Activated T-helper 9 cell treated with anti-CD3 and anti-CD28 coated beads, Interleukin-2, amount 50 U/mL, for 16 hours (primary cell): Measurements from ENCODE around the gene ADRB2.
"Not testable (repeated sequence)": the region's sequence is repeated elsewhere in the genome, so short reads cannot be mapped to it uniquely, and the experiment has no call there.

Source experiments
- DNase-seq: peaks from one replicate; pipeline ENCODE4 v3.0.0-alpha.2; 2020; ENCODE audit warnings: low read depth

The ADRB2 gene

DNA sequence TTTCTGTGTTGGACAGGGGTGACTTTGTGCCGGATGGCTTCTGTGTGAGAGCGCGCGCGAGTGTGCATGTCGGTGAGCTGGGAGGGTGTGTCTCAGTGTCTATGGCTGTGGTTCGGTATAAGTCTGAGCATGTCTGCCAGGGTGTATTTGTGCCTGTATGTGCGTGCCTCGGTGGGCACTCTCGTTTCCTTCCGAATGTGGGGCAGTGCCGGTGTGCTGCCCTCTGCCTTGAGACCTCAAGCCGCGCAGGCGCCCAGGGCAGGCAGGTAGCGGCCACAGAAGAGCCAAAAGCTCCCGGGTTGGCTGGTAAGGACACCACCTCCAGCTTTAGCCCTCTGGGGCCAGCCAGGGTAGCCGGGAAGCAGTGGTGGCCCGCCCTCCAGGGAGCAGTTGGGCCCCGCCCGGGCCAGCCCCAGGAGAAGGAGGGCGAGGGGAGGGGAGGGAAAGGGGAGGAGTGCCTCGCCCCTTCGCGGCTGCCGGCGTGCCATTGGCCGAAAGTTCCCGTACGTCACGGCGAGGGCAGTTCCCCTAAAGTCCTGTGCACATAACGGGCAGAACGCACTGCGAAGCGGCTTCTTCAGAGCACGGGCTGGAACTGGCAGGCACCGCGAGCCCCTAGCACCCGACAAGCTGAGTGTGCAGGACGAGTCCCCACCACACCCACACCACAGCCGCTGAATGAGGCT is at the start of gene ADRB2:
Gene ADRB2 (plus strand): TSS at position 559 of the 686 bp plus-strand sequence. CDS start 221 bp downstream, outside the sequence.
- DNase-seq, result peak; percentile 85

DNA sequence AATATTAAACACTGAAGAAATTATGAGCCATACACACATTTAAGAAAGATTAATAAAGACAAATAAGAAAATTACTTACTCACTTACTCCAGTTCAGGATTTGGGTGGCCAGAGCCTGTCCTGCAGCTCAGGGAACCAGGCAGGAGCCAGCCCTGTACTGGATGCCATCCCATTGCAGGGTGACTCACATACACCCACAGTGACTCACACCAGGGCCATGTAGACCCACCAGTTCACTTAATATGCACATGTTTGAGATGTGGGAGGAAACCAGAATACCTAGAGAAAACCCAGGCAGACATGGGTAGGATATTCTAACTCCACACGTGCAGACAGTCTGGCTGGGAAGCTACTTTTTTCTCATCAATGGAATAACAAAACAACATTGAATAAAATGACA is 49.6 kb upstream of the ADRB2 start:
- peak; percentile 9 for DNase-seq

DNA sequence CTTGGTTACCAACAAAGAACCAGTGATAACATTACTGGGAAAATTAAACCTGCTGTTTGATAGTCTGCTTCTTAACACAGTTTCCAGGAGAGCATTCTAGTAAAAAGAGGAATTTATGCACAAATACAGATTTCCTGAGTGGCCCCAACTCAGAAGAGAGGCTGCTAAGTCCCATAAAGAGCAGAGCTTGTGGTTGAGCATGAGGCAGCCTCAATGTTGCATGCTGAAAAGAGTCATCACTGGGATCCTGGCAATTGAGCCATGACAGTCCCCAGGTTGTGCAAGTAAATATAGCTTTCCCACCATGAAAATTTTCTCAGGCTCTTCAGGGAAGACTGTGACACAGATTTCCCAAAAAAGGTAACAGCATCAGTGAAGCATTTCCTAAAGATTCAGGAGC is 47.5 kb upstream of the ADRB2 start:
- DNase-seq, result no peak

DNA sequence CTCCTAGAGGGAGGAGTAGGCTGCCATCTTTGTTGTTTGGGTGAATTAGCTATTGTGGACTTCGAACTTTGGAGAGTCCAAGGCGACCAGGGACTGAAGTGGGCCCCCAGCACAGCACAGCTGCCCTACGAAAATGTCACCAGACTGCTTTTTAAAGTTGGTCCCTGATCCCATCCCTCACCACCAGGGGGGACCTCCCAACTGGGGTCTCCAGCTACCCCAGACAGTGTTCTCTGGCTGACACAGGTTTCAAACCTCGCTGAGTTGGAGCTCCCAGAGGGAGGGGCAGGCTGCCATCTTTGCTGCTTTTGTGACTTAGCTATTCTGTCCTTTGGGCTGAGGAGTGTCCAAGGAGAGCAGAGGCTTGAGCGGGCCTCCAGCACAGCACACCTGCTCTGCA is 45.7 kb upstream of the ADRB2 start:
- DNase-seq, result no peak

DNA sequence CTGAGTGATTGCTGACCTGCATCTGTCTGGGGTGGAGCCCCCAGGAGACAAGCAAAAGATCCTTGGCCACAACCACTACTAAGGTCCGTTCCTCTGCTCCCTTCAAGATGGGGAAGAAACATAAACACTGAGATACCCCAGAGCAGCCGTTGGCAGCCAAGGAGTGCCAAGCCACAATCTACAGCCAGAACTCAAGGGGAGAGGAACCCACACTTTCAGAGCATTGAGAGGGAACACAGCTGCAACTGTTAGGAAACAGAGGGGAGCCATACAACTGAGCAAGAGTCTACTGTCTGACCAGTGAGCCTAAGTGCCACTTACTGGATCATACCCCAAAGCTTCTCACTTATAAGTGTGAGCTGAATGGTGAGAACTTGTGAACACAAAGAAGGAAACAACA is 44.6 kb upstream of the ADRB2 start:
- no peak for DNase-seq

DNA sequence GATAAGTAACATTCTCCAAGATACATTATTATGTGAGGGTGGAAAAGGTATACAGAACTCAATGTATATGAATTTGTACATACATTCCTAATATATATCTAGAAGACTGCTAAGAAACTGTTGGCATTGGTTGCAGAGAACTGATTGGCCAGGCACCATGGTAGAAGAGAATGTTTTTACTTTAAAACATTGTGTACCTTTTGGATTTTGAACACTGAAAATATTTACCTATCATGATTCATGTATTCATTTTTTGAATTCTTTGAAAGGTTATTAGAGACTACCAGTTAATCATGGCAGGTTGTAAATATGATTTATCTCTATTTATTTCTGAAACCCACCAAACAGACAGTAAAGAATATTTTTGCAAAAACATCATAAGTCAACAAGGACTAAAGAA is 41.2 kb upstream of the ADRB2 start:
- no peak for DNase-seq

DNA sequence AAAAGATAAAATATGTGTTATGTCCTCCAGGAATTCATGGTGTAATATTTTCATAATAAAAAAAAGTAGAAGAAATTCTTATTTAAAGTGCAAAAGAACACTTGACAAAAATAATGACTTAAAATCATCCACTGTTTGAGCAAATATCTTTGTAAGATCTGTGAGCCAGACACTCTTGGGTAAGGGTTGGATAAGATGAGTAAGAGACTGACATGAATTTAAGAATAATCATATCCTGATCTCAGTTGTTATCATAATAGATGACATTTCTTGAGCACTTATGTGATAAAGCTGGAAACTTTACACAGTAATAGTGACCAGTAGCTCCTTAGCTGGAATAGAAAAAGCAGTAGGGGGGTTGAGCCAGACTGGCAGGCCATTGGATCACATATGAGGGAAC is 40.0 kb upstream of the ADRB2 start:
- no peak for DNase-seq

DNA sequence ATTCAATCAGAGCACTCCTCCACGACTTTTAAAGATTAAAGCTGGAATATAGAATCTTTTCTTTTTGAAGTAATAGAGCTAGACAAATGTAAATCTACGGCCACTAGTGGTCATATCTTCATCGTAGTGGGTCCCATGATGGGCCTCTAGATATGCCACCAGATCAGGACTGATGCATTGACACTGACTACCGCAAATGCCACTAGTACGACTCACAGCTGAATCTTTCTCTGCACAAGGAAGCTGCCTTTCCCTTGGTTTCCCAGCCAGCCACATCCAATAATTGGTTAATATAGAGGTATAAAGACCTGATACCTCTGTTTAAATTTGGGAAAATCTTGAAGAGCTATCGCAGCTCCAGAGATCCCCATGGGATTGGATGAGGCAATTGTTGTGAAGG is 37.8 kb upstream of the ADRB2 start:
- DNase-seq, result no peak

DNA sequence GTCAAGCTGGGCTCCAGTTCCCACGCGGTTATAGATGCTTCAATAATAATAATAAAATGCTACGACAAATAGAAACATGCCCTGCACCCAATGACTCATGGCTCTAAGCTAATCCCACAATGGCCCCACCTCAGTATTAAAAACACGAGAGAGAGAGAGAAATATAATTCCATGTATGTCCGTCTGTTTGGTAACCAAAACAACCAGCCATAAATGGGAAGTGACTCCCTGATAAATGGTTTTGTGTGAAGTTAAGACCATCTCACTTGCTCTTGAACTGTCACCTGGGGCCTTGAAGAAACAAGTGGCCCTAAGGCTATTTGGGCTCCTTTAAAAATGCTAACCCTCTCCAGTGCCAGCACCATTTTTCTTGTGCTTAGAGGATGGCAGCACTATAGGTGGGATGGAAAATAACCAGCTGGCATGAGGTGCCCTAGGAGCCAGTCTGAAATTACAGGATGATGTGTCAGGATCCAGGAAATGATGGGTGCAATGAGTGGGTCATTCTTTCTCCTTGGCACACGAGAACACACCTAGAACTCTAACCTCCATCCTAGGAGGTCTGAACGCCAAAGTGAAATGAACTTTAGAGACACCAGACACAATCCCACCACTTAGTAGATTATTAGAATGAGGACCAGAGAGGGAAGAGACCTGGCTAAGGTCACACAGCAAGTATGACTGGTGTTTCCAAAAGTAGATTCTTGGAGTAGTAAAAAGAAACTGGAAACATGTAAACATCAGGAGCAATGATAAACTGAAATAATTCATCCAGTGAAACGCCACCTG is 35.7 kb upstream of the ADRB2 start:
- no peak for DNase-seq

DNA sequence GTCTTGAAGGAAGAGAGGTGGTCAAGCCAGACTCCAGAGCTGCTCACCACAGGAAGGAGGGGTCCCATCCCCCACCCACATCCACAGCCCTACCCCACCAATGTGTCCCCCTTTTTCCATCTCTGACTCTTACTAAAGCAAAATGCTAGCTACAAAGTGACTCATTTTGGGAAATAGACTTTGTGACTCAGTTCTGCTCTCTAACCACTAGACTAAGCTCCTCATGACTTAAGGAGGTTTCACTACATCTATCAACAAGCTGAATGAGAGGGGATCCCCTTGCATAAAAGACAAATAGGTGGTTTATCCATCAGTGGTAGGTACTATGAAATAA is 35.1 kb upstream of the ADRB2 start:
- no peak for DNase-seq

DNA sequence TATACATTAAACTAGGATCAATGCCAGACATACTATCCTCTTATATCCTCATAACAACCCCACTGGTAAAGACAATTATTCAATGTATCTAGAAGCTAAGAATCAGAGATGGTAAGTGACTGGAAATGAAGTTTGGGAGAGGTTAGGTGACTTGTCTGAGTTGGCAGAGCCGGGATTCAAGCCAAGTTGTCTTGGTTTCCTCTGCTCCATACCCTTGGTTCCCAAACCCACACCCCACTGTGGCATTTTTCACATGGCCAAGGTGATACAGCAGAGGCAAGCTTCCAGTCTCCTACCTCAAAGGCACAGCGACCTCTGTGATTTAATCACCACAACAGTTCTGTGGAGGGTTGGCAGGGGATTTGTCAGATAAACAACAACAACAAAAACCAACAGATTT is 34.7 kb upstream of the ADRB2 start:
- no peak for DNase-seq

DNA sequence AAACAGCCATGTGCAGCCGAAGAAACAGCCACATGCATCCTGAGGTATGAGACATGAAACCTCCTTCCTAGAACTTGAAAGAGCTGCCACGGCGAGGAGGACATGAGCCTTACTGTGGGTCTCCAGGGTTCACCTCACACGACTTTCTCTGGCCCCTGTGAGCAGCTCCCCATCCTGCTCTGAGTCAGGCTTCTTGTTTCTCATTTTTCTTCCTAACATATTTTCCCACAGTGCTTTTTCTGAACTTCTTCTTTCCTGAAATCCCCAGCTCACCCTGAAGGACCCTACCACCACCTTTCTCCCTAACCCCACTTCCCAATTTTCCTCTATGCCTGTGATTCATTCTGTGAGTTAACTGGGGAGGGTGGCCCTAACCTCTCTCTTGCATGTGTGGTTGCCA is 33.7 kb upstream of the ADRB2 start:
- DNase-seq, result no peak

DNA sequence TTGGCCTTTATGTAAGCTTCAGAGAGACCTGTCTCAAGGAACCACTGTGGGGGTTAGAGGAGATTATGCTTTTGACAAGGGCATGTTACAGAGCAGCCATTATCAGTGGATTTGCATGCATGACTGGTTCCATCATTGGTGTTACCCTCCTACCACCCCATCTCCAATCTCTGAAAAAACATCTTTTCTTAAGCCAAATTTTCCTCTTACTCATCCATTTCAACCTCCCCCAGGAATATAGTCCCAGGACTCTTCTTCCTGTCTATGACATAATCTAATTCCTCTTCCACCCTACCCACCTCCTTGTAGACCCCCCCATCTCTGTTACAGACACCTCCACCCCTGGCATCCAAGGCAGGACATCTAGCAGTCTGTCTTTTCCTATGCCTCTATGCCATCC is 33.1 kb upstream of the ADRB2 start:
- DNase-seq, result no peak

DNA sequence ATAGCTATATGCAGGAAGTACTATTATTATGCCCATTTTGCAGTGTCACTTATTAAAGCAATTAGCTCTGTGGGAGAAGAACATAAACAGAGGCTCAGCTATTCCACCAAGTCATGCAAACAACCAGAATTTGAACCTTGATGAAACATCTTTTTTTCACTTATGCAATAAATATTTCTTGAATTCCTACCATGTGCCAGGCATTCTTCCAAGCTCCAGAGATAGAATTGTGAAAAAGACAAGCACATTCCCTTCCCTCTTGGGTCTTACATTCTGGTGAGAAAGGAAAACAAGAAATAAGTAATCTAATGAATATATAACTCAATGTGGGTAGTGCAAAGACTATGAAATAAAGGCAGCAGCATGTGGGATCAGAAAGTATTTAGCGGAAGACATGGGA is 32.1 kb upstream of the ADRB2 start:
- no peak for DNase-seq

DNA sequence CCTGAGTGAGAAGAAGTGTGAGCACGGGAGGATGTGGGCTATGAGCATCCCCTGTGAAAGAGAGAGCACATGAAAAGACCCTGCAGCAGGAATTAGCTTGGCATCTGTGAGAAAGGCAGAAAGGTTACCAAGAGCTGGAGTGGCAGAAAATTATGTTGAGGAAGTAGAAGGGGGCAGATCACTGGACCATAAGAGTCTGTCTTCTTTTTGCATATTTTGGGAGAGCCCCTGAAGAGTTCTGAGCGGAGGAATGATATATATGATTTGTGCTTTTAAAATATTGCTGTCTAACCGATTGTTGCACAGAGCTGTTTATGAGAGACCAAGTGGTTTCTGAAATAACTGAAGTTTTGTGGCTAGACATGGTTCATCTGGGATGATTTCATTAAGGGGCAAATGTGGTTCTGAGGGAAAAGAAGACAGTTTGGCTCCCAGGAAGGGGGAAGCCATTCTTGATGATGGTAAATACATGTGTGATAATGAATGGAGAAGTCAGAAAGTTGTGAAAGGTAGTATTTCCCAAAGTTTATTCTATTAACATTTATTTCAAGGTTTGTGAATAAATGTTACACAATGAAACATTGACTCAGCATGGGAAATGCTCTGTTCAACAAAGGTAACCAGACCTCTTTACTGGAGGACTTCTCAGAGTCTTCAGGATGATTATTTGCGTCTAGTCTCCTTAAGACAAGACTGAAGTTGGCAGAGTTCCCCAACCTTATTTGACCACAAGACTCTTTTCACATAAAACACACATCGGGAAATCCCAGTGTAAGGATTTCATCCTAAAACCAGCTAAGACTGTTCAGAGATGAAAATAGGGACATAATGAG is 31.5 kb upstream of the ADRB2 start:
- no peak for DNase-seq

DNA sequence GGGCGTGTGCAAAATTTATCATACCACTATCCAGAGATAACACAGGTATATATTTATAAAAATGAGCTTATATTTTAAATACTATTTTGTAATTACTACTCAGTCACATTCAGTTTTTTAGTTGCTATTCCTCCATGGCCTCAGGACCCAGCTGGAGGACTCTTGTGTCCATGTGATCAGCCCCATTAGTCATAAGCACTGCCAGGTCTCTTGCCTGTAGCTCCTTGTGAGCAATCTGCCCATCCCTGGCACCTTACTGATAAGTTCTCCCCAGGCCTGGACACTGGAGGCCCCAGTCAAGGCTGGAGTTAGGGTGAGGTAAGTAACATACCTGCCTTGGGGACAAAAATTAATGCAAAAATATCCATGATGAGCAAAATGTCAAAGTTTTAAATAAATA is 29.5 kb upstream of the ADRB2 start:
- no peak for DNase-seq

DNA sequence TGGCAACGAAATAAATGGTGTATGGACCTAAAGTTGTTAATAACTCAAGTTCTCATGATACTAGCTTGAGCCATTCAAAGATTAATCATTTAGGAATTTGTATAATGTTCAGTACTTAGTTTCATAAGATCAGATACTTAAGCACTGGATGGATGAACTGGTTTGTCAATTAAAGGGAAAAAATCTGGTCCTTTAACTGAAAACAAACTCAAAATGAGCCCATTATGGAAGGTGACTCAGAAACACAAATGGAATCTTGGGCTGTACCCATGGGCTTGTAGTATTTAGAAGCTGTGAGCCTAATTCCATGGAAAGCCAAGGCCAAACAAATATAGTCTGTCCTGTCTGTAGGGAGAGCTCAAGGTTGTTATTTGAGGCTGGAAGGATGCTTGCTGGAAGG is 27.6 kb upstream of the ADRB2 start:
- DNase-seq, result no peak

DNA sequence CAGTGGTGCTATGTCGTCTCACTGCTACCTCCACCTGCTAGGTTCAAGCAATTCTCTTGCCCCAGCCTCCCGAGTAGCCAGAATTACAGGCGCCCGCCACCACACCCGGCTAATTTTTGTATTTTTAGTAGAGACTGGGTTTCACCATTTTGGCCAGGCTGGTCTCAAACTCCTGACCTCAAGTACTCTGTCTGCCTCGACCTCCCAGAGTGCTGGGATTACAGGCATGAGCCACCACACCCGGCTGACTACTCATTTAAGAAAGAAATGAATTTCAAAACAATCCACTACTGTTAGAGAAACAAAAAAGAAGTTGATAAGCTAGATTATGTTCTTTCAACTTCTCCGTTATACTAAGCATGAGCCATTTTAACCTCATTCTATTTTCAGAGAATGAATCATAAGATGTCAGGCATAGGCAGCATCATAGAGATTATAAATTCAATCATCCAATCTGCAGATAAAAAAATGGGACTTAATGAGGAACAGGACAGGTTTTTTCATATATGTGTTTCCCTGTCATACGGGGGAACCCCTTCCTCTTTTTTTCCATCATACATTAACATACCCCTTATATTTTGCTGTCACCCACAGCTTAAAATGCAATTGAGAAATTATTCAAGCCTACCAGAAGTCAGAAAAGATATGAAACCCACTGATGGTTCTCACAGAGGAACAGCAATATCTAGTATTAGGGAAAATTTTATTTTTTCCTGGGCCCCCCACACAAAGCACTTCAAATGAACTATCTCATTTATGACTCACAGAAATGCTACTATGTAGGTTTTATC is 26.5 kb upstream of the ADRB2 start:
- no peak for DNase-seq

DNA sequence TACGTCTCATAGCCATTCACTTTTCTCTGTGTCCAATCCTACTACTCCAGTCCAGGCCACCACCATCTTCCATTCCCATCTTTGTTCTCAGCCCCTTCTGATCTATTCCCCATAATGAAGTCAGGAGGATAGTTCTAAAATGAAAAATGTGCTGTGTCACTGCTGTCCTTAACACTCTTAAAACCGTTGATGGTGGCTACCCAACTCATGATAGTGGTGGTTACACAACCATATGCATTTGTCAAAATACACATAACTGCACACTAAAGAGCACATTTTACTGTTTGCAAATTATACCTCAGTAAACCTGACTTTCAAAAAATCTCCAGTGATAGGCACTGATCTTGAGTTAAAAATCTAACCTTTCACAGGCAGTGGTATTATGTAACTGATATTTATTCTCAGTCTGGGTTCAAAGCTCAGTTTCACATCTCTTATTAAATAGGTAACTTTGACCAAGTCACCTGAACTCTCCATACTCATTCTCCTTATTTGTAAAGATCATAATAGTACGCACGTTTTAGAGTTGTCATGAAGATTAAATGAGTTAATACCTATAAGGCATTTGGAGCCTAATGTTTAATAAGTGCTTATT is 24.6 kb upstream of the ADRB2 start:
- DNase-seq, result no peak

DNA sequence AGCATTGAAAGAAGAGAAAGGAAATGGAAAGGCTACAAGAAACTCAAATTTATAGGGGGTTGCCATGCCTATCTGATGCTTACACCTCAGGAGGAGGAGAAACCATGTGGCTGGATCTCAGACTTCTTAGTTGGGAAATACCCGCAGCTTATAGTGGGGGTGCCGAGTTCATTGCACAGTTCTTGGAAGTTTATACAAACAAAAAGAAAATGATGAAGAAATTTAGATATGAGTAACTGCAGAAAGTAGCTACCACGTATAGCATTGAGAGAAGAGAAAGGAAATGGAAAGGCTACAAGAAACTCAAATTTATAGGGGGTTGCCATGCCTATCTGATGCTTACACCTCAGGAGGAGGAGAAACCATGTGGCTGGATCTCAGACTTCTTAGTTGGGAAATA is 23.0 kb upstream of the ADRB2 start:
- DNase-seq, result not testable (repeated sequence)

DNA sequence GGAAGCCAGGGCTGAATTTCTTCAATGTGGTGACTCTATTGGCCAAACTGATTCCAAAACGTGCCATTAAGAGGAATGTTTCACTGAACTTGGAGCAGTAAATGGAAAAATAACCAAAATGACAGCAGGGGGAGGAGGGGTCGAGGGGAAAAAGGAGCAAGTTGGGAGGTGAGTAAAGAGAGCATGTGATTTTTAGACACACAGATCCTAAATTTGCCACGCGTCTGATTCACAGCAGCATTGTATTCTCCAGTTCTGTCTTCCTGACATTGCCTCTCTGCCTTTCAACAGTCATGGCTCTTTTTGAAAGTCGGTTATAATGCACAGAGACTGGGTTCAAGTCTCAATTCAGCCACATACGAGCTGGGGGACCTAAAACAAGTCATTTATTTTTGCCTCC is 22.0 kb upstream of the ADRB2 start:
- no peak for DNase-seq
